B cell (primary cell): ENCODE data around the gene USH2A. TPM values are rescaled to one million over a fixed set of nuclear protein-coding genes. Genes with fewer than 3 reads are reported as not detected.

Experiments used
- ATAC-seq: fragments of 200-7000 bp; cut with Tn5 transposase; one replicate; pipeline ENCODE4 v1.10.0; 2021; ENCODE audit warnings: low read depth, mild to moderate bottlenecking, moderate number of reproducible peaks, moderate library complexity
- CTCF ChIA-PET: fragments of 350-600 bp; sonication (Branson Sonifier 250); formaldehyde crosslinking; loops from one replicate; lab custom pipeline; 2021; ENCODE audit warnings: antibody characterized with exemption, inconsistent platforms; lab: Charles Lee
- POLR2A ChIA-PET: fragments of 350-600 bp; sonication (Branson Sonifier 250); formaldehyde crosslinking; loops from one replicate; lab custom pipeline; 2021; ENCODE audit warnings: antibody characterized with exemption; lab: Charles Lee
- DNase-seq: peaks from one replicate; pipeline ENCODE4 v3.0.0; 2013
- H2AFZ ChIP-seq: 2 replicates; pipeline ENCODE4 v1.6.1; 2012; ENCODE audit warnings: mild to moderate bottlenecking, low read depth, low read length; ENCODE audit not compliant: insufficient read depth, poor library complexity, severe bottlenecking
- H3K27ac ChIP-seq, 2 donors: 1 replicate in 1 of 2; 2 replicates in 1 of 2; pipeline ENCODE4 v1.5.1; 2012 to 2013; ENCODE audit warnings: low read length in 2 of 2, mild to moderate bottlenecking in 2 of 2, moderate library complexity in 1 of 2
- H3K27me3 ChIP-seq, 4 experiments: fragments of 200-600 bp in 1 of 4; sonication (generic) in 1 of 4; replicated peaks in 1 of 4; 1 replicate in 2 of 4; 2 replicates in 2 of 4; pipeline versions ENCODE4 v1.6.1 to v1.7.0; 2013 to 2016; ENCODE audit warnings: low read length in 3 of 4, mild to moderate bottlenecking in 2 of 4, mixed read lengths in 1 of 4, moderate library complexity in 1 of 4; ENCODE audit not compliant: insufficient read depth in 4 of 4, control insufficient read depth in 3 of 4; ENCODE audit errors: control extremely low read depth in 1 of 4
- H3K36me3 ChIP-seq, 2 experiments: replicated peaks in 1 of 2; 1 replicate in 1 of 2; 2 replicates in 1 of 2; pipeline versions ENCODE4 v1.6.1 to v1.7.1; 2013; ENCODE audit warnings: low read length in 1 of 2; ENCODE audit not compliant: insufficient read depth in 2 of 2, control insufficient read depth in 1 of 2; ENCODE audit errors: control extremely low read depth in 1 of 2, extremely low read depth in 1 of 2
- H3K4me1 ChIP-seq, 2 donors: fragments of 200-600 bp in 1 of 2; sonication (generic) in 1 of 2; 1 replicate in 1 of 2; 2 replicates in 1 of 2; pipeline versions ENCODE4 v1.5.1 to v1.6.1; 2013 to 2017; ENCODE audit warnings: low read length in 2 of 2; ENCODE audit not compliant: control insufficient read depth in 2 of 2, insufficient read depth in 2 of 2
- H3K4me2 ChIP-seq: replicated peaks from 2 replicates; pipeline ENCODE3; 2012; ENCODE audit warnings: mild to moderate bottlenecking, low read depth, low read length; ENCODE audit not compliant: poor library complexity, severe bottlenecking
- H3K4me3 ChIP-seq, 5 experiments: fragments of 200-600 bp in 1 of 5; sonication (generic) in 1 of 5; 1 replicate in 3 of 5; 2 replicates in 2 of 5; pipeline versions ENCODE4 v1.5.1 to v1.7.0; 2011 to 2016; ENCODE audit warnings: low read length in 4 of 5, mild to moderate bottlenecking in 4 of 5, low read depth in 2 of 5, control low read depth in 1 of 5, moderate library complexity in 1 of 5; ENCODE audit not compliant: insufficient read depth in 1 of 5; ENCODE audit errors: control extremely low read depth in 1 of 5, extremely low read depth in 1 of 5
- H3K79me2 ChIP-seq: fragments of 200-600 bp; sonication (generic); one replicate; pipeline ENCODE4 v1.6.0; 2016; ENCODE audit warnings: low read length; ENCODE audit not compliant: control insufficient read depth, insufficient read depth
- H3K9ac ChIP-seq: fragments of 200-600 bp; sonication (generic); 2 replicates; pipeline ENCODE4 v1.6.1; 2017; ENCODE audit warnings: mild to moderate bottlenecking, low read length, moderate library complexity
- H3K9me3 ChIP-seq, 3 donors: one replicate each; pipeline versions ENCODE4 v1.6.1 to v1.7.1; 2013; ENCODE audit warnings: low read length in 2 of 3; ENCODE audit not compliant: control insufficient read depth in 2 of 3, insufficient read depth in 1 of 3; ENCODE audit errors: control extremely low read depth in 1 of 3
- H4K20me1 ChIP-seq: 2 replicates; pipeline ENCODE4 v1.6.0; 2012; ENCODE audit warnings: mild to moderate bottlenecking, low read length; ENCODE audit not compliant: insufficient read depth, control insufficient read depth, poor library complexity, severe bottlenecking
- H3K27ac Mint-ChIP-seq: one replicate; pipeline ENCODE4 v1.8.0; 2021; ENCODE audit warnings: mixed read lengths
- H3K27me3 Mint-ChIP-seq: one replicate; pipeline ENCODE4 v1.8.0; 2021; ENCODE audit warnings: mixed read lengths
- H3K4me1 Mint-ChIP-seq: one replicate; pipeline ENCODE4 v1.8.0; 2021; ENCODE audit warnings: mixed read lengths
- H3K4me3 Mint-ChIP-seq: one replicate; pipeline ENCODE4 v1.8.0; 2021; ENCODE audit warnings: mixed read lengths
- H3K9me3 Mint-ChIP-seq: one replicate; pipeline ENCODE4 v1.8.0; 2022; ENCODE audit warnings: mixed read lengths; ENCODE audit not compliant: insufficient read depth
- CTCF ChIP-seq: fragments of 200-600 bp; IDR thresholded peaks from one replicate; pipeline ENCODE4 v1.8.0; 2022; ENCODE audit warnings: antibody characterized with exemption, mild to moderate bottlenecking
- EZH2 ChIP-seq: IDR thresholded peaks from 2 replicates; pipeline ENCODE4 v1.6.1; 2012; ENCODE audit warnings: borderline replicate concordance, low read depth, mild to moderate bottlenecking, moderate library complexity, low read length; ENCODE audit not compliant: insufficient read depth, poor library complexity, severe bottlenecking
- WGBS: methylation state at CpG from one replicate; pipeline ENCODE4 v1.1.5; 2013; ENCODE audit warnings: missing lambda C conversion rate; ENCODE audit not compliant: insufficient coverage; 5-methylcytosine and 5-hydroxymethylcytosine counted together
- intact Hi-C: fragments of 100-400 bp; cut with micrococcal nuclease; formaldehyde crosslinking; loops from one replicate; pipeline ENCODE4 v1.10.0; 2022
- polyA plus RNA-seq: library from polyadenylated mRNA; depleted of rRNA; stranded (reverse); fragments of >200 nt; gene quantifications from 2 replicates; pipeline ENCODE4 v1.2.3, GENCODE V29; 2012
- total RNA-seq, 2 donors: library from RNA; stranded (reverse); fragments of 120-200 nt in 1 of 2; gene quantifications; 1 replicate in 1 of 2; 2 replicates in 1 of 2; pipeline versions ENCODE4 v1.2.3 to v1.2.4, GENCODE V29; 2013 to 2022

The USH2A gene
- total and polyA plus RNA-seq, 2 donors (not counting 1 experiment from before 2014, with no cell fraction given): 0.01 TPM; not detected in 1

DNA sequence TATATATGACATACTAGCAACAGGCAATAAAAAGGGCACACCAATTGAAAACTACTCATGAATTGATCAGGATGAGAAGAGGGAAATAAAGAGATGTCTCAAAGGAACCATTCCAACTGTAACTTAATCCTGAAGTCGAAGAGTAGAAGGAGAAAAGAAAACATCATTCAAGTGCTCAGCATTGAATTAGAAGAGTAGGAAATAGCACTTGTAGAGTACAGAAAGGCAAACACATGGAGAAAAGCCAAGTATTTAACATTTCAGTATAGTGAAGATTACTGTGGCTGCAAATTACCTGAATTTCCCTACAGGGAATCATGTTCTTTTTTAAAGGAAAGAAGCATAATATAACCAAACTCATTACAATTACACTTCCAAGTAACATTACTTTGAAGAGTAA lies 651.1 kb downstream of the USH2A start:
- Histone ChIP-seq H4K20me1 (no peaks in the 10 kb centered on the region), H3K79me2 (no peaks in the 10 kb centered on the region), H3K9ac (no peak overlapping the region), H3K36me3 (no peaks in the 10 kb centered on the region), H3K27me3 (no peaks in the 10 kb centered on the region), H3K9me3 (no peaks in the 10 kb centered on the region), H3K4me1 (no peaks in the 10 kb centered on the region), H3K27ac (no peak overlapping the region), H2AFZ (no peak overlapping the region), H3K4me3 (no peak overlapping the region), H3K4me2 (no peak overlapping the region)
- H3K27me3 Mint-ChIP-seq: no peaks in the 10 kb centered on the region
- no peaks in the 10 kb centered on the region for H3K4me1 Mint-ChIP-seq
- no CpG with 5 or more reads among the region's 1 CpG for WGBS
- no peak overlapping the region for H3K4me3 Mint-ChIP-seq
- TF ChIP-seq EZH2 (no peak), CTCF (no peak)
- no peak for ATAC-seq
- H3K9me3 Mint-ChIP-seq: no peaks in the 10 kb centered on the region
- H3K27ac Mint-ChIP-seq: no peak overlapping the region
- CTCF ChIA-PET: no interaction called here
- intact Hi-C loops: no loop called here
- no peak for DNase-seq
- POLR2A ChIA-PET: no interaction called here

GRCh38 chr1:215768303-215768702 lies 654.9 kb downstream of the USH2A start:
- no peaks in the 10 kb centered on the region for H3K79me2 ChIP-seq
- H3K36me3 ChIP-seq: no peaks in the 10 kb centered on the region
- no peak overlapping the region for H3K27ac Mint-ChIP-seq
- no peak overlapping the region for H3K9ac ChIP-seq
- H3K27me3 ChIP-seq: no peaks in the 10 kb centered on the region
- no peak overlapping the region for H3K27ac ChIP-seq
- intact Hi-C loops: no loop called here
- H4K20me1 ChIP-seq: no peaks in the 10 kb centered on the region
- H3K4me1 ChIP-seq: no peaks in the 10 kb centered on the region
- H3K4me3 ChIP-seq: no peak overlapping the region
- no peaks in the 10 kb centered on the region for H3K27me3 Mint-ChIP-seq
- DNase-seq (no peak), ATAC-seq (no peak)
- POLR2A ChIA-PET: no interaction called here
- no peak overlapping the region for H3K4me2 ChIP-seq
- no peak for TF ChIP-seq CTCF
- no peak for TF ChIP-seq EZH2
- H2AFZ ChIP-seq: no peak overlapping the region
- CTCF ChIA-PET: no interaction called here
- no CpG with 5 or more reads among the region's 4 CpGs for WGBS
- H3K9me3 Mint-ChIP-seq: peaks cover 2% of the 10 kb centered on the region
- H3K9me3 ChIP-seq: no peaks in the 10 kb centered on the region
- H3K4me1 Mint-ChIP-seq: no peaks in the 10 kb centered on the region
- H3K4me3 Mint-ChIP-seq: no peak overlapping the region
